Kidney tubule cell (primary cell): Measurements from ENCODE around the gene EXOG.

Experiments
- DNase-seq: peaks from one replicate; pipeline ENCODE4 v3.0.0-alpha.2; 2018; ENCODE audit warnings: low spot score

The EXOG gene

GRCh38 chr3:38510631-38511030, 14.5 kb downstream of the EXOG start:
- no peak for DNase-seq

DNA sequence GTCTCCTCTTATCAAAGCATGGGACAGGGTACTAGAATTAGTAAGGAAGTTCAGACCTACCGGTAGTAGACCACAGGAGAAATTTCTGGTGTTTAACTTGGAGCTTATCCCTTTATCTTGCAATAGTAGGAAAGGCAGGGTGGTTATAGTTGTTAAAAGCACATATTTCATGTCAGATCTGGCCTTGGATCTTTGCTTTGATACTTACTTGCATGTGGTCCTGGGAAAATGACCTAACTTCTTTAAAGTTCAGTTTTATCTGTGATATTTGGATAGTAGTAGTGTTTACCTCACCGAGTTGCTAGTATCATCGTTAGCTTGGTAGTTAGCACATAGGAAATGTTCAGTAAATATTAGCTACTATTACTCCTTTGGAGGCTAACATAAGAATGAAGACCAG, 15.4 kb downstream of the EXOG start:
- no peak for DNase-seq

DNA sequence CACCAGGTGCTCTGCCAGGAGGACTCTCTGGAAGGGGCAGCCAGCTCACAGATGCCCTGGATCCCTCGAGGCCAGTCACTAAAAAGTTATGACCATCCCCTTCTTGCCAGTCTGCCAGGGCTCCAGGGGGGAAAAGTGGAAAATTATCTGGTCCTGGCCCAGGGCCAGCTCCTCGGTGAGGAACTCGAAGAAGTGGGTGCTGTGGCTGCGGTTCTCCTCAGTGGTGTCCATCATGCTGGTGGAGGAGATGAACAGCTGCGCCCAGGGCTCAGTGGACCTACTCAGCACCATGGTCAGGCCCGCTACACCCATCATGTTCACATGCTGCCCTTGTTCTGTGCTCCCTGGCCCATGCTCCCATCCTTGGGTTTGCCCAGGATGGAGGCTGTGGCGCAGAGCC, 19.2 kb downstream of the EXOG start:
- DNase-seq = no peak

GRCh38 chr3:38516669-38517068, 20.5 kb downstream of the EXOG start:
- DNase-seq = peak; percentile 21

- DNase-seq = no peak
Measured at GRCh38 chr3:38519000-38519399, 22.9 kb downstream of the EXOG start.

DNA sequence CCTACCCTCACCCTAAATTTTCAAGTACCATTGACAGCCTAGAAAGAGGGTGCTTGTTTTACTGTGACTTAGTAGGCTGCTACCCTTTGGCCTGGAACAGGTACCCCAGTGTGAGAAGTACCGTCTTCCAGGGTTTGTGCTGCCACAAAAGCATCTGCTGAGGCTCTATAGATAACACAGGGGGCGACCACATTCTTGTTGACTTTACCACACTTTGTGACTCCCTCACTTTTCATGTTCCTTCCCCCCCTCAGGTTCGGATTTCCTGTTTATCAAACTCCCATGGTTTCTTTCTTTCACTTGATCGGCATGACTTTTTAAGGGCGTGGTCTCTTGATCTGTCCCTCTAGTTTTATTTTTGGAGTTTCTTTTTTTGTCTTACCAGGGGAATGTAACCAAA, 23.5 kb downstream of the EXOG start:
- DNase-seq = no peak

DNA sequence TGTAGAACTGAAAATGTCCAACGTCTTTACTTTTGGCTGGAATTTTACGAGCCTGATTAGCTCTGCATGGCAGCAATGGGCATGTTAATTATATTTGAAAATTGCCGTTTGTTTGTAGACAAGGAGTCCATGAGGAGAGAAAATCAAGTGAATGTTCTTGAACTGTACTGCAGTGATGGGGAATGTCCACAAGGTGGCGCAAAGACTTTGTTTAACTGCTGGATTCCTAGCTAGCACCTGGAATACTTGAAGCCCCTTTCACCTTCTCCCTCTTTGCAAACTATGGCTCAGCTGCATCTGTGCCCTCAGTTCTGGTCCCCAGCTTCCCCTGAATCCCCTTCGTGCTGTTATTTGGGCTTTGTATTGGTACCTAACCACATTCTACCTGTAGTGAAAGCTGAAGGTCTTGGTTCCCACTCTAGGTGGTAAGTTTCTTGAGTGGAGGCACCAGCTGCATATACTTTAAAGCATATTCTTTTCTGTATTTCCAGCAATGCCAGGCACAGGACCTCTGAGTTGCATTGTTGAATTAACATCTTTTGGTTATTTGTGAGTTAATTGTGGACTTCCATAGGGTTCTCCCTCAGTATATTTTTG, 25.3 kb downstream of the EXOG start:
- peak; percentile 73 for DNase-seq

GRCh38 chr3:38522002-38522401, 25.9 kb downstream of the EXOG start:
- no peak for DNase-seq

DNA sequence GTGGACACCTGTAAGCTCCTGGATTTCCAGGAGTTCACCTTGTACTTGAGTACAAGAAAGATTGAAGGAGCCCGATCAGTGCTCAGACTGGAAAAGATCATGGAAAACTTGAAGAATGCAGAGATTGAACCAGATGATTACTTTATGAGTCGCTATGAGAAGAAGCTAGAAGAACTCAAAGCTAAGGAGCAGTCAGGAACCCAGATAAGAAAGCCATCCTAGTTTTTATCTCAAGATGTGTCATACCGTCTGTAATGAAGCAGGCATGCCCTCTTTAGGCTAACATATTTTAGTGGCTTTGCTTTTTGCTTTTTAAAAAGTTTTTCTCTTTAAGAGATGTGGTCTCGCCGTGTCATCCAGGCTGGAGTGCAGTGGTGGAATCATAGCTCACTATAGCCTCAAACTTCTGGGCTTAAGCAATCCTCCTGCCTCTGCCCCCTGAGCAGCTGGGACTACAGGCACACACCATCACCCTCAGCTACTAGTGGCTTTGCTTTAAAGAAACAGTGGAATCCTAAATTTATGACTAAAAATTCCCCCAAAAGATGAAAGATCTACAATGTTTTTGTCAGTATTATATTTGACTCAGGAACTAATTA, 28.1 kb downstream of the EXOG start:
- no peak for DNase-seq

- no peak for DNase-seq
Measured at GRCh38 chr3:38526792-38527191, 30.7 kb downstream of the EXOG start.

DNA sequence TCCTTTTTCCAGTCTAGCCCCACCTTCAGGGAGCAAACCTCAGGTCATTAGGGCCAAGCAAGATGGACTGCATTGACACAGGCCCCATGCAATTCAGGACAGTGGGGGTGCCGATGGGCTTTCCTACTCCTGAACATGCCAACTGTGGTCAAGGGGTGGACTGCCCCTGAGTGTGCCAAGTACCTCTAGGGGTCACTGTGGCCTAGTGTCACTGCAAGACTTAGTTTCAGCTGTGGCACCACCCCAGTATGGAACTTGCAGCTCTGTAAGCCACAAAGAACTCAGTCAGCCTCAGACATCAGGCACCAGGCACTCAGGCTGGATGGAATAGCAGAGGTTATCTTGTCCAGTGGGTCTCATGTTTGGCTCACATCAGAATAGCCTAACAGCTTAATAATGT, 32.3 kb downstream of the EXOG start:
- peak; percentile 19 for DNase-seq

GRCh38 chr3:38532529-38532928, 36.4 kb downstream of the EXOG start:
- no peak for DNase-seq

DNA sequence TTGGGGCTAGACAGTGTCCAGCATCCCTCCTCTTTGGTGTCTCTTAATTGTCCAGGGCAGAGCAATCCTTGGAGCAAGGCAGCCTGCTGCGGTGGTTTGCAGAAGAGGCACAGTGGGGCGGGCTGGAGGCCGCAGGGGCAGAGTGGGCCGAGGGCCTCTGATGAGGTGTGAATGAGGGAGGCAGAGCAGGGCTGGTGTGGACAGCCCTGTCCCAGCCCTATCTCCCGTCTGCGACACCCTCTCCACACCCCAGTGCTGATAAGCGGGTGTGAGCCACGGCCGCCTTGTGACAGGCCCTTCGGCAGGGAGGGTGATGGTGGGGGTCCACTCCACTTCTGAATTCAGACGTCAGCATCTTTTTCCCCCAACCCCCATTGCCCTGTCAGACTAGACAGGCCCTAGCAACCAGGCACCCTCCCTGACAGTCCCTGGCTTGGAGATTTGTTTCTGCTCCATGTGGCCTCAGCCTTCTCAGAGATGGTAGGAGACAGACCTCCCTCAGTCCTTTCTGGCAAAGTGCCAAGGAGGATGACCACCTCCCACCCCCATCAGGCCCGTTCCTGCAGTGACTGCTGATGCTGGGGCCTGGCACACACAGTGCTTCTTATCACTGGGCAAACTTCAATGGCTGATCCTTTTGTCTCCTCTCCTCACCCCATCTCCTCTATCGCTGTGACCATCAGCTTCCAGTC, 37.3 kb downstream of the EXOG start:
- no peak for DNase-seq

- no peak for DNase-seq
Measured at GRCh38 chr3:38534180-38534579, 38.0 kb downstream of the EXOG start.

DNA sequence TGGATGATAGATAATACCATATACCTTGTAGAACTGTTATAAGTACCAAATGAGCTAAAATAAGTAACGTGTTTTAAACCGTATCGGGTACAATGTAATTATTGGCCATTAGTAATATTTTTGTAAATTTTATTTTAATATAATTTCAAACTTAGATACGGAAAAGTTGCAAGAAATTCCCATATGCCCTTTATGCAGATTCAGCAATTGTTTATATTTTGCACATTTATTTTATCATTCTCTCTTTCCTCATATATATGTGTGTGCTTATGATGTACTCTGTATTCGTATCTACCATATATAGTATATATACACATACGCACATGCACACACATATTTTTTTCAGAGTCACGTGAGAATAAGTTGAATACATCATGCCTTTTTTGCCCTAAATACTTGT, 38.5 kb downstream of the EXOG start:
- DNase-seq = no peak

DNA sequence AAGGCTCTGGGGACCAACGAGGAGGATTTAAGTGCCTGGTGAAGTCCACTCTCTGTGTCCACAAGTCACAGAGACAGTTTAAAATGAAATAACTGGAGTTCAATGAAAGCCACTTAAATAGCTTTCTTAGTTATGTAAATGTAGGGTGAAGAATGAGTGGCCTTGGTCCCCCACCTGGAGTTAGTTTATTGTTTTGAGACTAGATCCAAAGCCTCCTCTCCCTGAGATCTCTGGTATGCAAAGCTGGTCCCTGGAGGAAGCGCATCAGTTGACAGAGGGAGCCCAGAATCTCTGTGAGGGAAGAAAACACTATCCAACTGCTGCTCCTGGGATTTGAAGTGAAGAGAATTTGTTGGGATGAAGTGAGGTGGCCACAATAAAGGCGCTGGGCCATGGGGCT, 40.5 kb downstream of the EXOG start:
- DNase-seq = no peak

DNA sequence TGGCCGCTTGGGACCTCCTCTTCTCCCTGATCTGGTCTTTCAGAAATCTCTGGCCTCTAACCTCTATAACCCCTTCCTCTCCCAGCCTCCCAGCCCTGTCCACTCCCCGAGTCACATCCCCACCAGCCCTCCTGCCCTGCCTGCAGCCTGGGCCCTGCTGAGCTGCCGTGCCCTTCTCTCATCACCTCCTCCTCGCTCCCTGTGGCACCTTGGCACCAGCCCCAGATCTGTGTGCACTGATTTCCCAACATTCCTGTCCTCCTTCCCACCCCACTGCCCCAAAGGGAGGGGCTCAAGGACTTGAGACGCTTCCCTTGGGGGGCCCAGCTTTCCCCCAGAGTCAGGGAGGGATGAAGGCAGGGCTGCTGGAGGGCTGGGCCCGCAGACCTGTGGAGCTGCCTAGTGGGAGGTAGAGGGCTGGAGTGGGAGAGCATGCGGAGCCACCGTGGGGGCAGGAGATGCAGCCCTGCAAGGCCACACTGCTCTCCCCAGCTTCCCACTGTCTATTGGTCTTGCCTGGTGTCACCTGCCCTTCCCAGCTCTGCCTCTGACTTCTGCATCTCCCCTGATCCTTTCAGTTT, 42.7 kb downstream of the EXOG start:
- DNase-seq = no peak

- DNase-seq = no peak
Measured at GRCh38 chr3:38541806-38542205, 45.7 kb downstream of the EXOG start.

DNA sequence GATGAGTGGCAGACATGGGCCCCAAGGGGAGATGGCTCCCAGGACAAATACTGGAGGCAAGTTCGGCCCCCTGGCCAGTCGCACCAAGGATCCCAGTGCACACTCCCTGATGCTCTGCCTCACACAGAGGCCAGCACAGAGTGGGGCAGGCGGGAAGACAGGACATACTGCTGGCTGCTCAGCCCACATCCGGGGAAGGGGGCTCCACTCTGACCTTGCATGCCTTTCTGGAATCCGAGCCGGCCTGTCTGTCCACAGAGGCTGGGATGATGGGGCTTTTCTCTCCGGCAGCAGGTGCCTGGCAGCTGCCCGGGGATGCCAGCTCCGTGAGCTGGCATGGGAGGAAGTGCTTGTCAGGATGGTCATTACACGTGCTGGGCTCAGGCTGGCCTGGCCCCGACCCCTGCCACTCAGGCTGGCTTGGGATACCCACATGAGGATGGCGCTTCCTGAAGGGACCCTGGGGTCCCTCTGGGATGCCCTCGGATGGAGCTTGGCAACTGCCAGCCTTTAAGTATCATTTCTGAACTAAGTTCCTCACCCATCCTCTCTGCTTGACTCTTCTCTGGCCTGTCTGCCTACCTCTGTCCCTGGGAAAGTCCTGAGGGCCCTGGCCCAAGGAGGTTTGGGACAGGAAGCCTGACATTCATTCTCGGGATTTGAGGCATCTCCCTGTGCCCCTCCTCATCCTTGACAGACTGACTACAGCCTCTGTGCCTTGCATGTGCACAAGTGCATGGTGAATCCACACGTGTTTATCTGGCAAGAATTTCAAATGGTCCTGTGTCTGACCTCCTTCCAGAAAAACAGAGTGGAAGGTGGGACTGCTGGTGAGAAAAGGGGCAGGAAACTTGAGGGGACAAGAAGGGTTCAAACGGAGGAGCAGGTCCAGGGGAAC, 46.5 kb downstream of the EXOG start:
- peak; percentile 71 for DNase-seq

GRCh38 chr3:38543586-38543985, 47.4 kb downstream of the EXOG start:
- DNase-seq = no peak

DNA sequence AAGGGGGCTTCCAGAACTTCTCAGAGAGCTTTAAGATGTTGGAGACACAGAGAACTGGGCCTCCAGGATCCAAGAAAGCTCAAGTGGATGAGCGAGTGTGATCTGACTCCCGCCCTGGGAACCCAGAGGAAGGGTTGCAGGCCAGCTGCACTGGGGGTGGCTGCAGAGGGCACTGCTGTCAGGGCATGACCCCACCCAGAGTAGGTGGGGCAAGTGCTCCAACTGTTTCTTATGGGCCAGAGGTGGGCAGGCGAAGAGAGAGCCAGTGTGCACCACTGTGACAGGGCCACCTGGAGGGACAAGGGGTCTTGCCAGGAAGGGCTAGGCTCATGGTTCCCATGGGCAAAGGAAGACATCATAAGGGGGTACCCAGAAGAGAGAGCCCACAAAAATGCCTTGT, 48.8 kb downstream of the EXOG start:
- DNase-seq = no peak

GRCh38 chr3:38545550-38545949, 49.4 kb downstream of the EXOG start:
- DNase-seq = no peak
